HCT116 (cell line): ENCODE measurements around the gene ZDHHC14. TPM values are rescaled to one million over a fixed set of nuclear protein-coding genes. Genes with fewer than 3 reads are reported as not detected.

Source experiments
- ATAC-seq: fragments of 200-7000 bp; cut with Tn5 transposase; 2 replicates; pipeline ENCODE4 v1.9.1; 2020; ENCODE audit warnings: mild to moderate bottlenecking, moderate library complexity
- BruUV-seq: library from RNA; stranded (reverse); fragments of 400-500 nt; replicated peaks from 2 replicates; lab custom pipeline; 2021; lab: Mats Ljungman, UMichigan
- CTCF ChIA-PET: fragments of 300-600 bp; sonication (Branson Sonifier 250); formaldehyde crosslinking; loops from one replicate; lab custom pipeline; 2021; ENCODE audit warnings: antibody characterized with exemption; lab: Charles Lee
- POLR2A ChIA-PET: fragments of 300-600, 350-600 bp; sonication (Branson Sonifier 250); formaldehyde crosslinking; loops from one replicate; lab custom pipeline; 2021; ENCODE audit warnings: antibody characterized with exemption; lab: Charles Lee
- RAD21 ChIA-PET, 2 experiments: fragments of 300-600 bp; sonication (Branson Sonifier 250); formaldehyde crosslinking; loops; one replicate each; lab custom pipeline; 2023; ENCODE audit warnings: low total read pairs in 2 of 2; ENCODE audit not compliant: uncharacterized antibody in 2 of 2, unreplicated experiment in 2 of 2, low non-redundant PET in 1 of 2; lab: Charles Lee
- DNase-seq: peaks from one replicate; pipeline ENCODE4 v3.0.0-alpha.2; 2010; ENCODE audit warnings: low read depth, low spot score
- H2AFZ ChIP-seq: fragments of 200-600 bp; shearing (Covaris generic), sonication (generic); 2 replicates; pipeline ENCODE4 v1.6.1; 2017; ENCODE audit warnings: low read depth, mixed run types, mixed read lengths, antibody characterized with exemption, low read length; ENCODE audit not compliant: poor library complexity, severe bottlenecking
- H3K27ac ChIP-seq: 2 replicates; pipeline ENCODE4 v1.5.1; 2012; ENCODE audit warnings: low read depth, low read length
- H3K27me3 ChIP-seq: fragments of 200-600 bp; sonication (generic); 2 replicates; pipeline ENCODE4 v1.6.1; 2016; ENCODE audit warnings: mixed run types, low read length, mixed read lengths; ENCODE audit not compliant: insufficient read depth
- H3K36me3 ChIP-seq, 2 experiments: fragments of 200-500 bp in 1 of 2; fragments of 200-600 bp in 1 of 2; sonication (Bioruptor generic) in 1 of 2; sonication (generic) in 1 of 2; 2 replicates each; pipeline versions ENCODE4 v1.5.1 to v1.6.1; 2014 to 2016; ENCODE audit warnings: low read length in 2 of 2, inconsistent platforms in 1 of 2, mixed read lengths in 1 of 2, mixed run types in 1 of 2; ENCODE audit not compliant: insufficient read depth in 2 of 2, control insufficient read depth in 1 of 2
- H3K4me1 ChIP-seq, 2 experiments: fragments of 200-600 bp in 1 of 2; sonication (generic) in 1 of 2; 2 replicates each; pipeline versions ENCODE4 v1.5.1 to v1.6.1; 2012 to 2017; ENCODE audit warnings: low read length in 2 of 2, inconsistent platforms in 1 of 2, mild to moderate bottlenecking in 1 of 2, mixed read lengths in 1 of 2, mixed run types in 1 of 2, moderate library complexity in 1 of 2; ENCODE audit not compliant: insufficient read depth in 2 of 2, control insufficient read depth in 1 of 2
- H3K4me2 ChIP-seq: fragments of 200-600 bp; sonication (generic); 2 replicates; pipeline ENCODE4 v1.6.1; 2017; ENCODE audit warnings: mixed run types, low read length, mixed read lengths
- H3K4me3 ChIP-seq, 2 experiments: fragments of 200-600 bp in 1 of 2; sonication (generic) in 1 of 2; replicated peaks in 1 of 2; 2 replicates each; pipeline ENCODE4 v1.5.1; 2011 to 2016; ENCODE audit warnings: low read length in 2 of 2, control low read depth in 1 of 2, low read depth in 1 of 2, mild to moderate bottlenecking in 1 of 2, mixed read lengths in 1 of 2, mixed run types in 1 of 2
- H3K79me2 ChIP-seq: fragments of 200-600 bp; sonication (generic); 2 replicates; pipeline ENCODE4 v1.6.1; 2017; ENCODE audit warnings: mild to moderate bottlenecking, mixed run types, low read length, moderate library complexity, mixed read lengths; ENCODE audit not compliant: insufficient read depth
- H3K9ac ChIP-seq: fragments of 200-600 bp; sonication (generic); 2 replicates; pipeline ENCODE4 v1.6.1; 2016; ENCODE audit warnings: low read length, mixed read lengths
- H3K9me2 ChIP-seq: fragments of 200-600 bp; sonication (generic), shearing (Covaris generic); 2 replicates; pipeline ENCODE4 v1.6.1; 2017; ENCODE audit warnings: mixed run types, mild to moderate bottlenecking, moderate library complexity; ENCODE audit not compliant: insufficient read depth
- H3K9me3 ChIP-seq, 2 experiments: fragments of 200-500 bp in 1 of 2; fragments of 200-600 bp in 1 of 2; sonication (Bioruptor generic) in 1 of 2; sonication (generic) in 1 of 2; 2 replicates each; pipeline ENCODE4 v1.6.1; 2014 to 2017; ENCODE audit warnings: low read length in 2 of 2, mixed read lengths in 2 of 2, inconsistent platforms in 1 of 2, low read depth in 1 of 2, mild to moderate bottlenecking in 1 of 2, mixed run types in 1 of 2, moderate library complexity in 1 of 2; ENCODE audit not compliant: control insufficient read depth in 1 of 2, insufficient read depth in 1 of 2
- H4K20me1 ChIP-seq: fragments of 200-600 bp; sonication (generic), shearing (Covaris generic); 2 replicates; pipeline ENCODE4 v1.6.1; 2017; ENCODE audit warnings: mixed run types, mild to moderate bottlenecking, moderate library complexity; ENCODE audit not compliant: insufficient read depth
- EGR1 ChIP-seq: IDR thresholded peaks from 2 replicates; pipeline ENCODE4 v1.6.1; 2012; ENCODE audit warnings: low read depth
- ELF1 ChIP-seq: IDR thresholded peaks from 2 replicates; pipeline ENCODE4 v1.6.1; 2012; ENCODE audit warnings: low read depth, borderline replicate concordance
- EZH2 ChIP-seq: fragments of 200-600 bp; sonication (generic); IDR thresholded peaks from 2 replicates; pipeline ENCODE4 v1.6.1; 2017; ENCODE audit warnings: antibody characterized with exemption, mixed run types
- EZH2phosphoT487 ChIP-seq: fragments of 200-600 bp; IDR thresholded peaks from 2 replicates; pipeline ENCODE4 v1.6.1; 2018; ENCODE audit warnings: antibody characterized with exemption, borderline replicate concordance
- FOSL1 ChIP-seq: IDR thresholded peaks from 2 replicates; pipeline ENCODE4 v1.6.1; 2012; ENCODE audit warnings: low read depth
- POLR2A ChIP-seq: IDR thresholded peaks from 2 replicates; pipeline ENCODE4 v1.7.0; 2011; ENCODE audit warnings: borderline replicate concordance; ENCODE audit not compliant: insufficient read depth, insufficient read length; ENCODE audit errors: extremely low read depth
- POLR2AphosphoS5 ChIP-seq: IDR thresholded peaks from 2 replicates; pipeline ENCODE4 v1.6.1; 2011; ENCODE audit warnings: mild to moderate bottlenecking, low read depth, low read length, moderate library complexity
- RAD21 ChIP-seq: IDR thresholded peaks from 2 replicates; pipeline ENCODE4 v1.6.1; 2012; ENCODE audit warnings: low read depth, mild to moderate bottlenecking
- SRF ChIP-seq: IDR thresholded peaks from 2 replicates; pipeline ENCODE4 v1.6.1; 2012; ENCODE audit warnings: low read depth
- ZFX ChIP-seq: fragments of 450-650 bp; IDR thresholded peaks from 2 replicates; pipeline ENCODE4 v1.6.1; 2017
- intact Hi-C: fragments of 100-400 bp; cut with micrococcal nuclease; formaldehyde crosslinking; loops from 2 replicates; pipeline ENCODE4 v1.10.0; 2022
- total RNA-seq: library from RNA; stranded (reverse); gene quantifications from one replicate; pipeline ENCODE4 v1.2.1, GENCODE V29; 2021; ENCODE audit not compliant: unreplicated experiment
- TF ChIP-seq, protein P1 (sequence below), 3 experiments: fragments of 200-600 bp in 1 of 3; sonication (generic) in 1 of 3; IDR thresholded peaks in 2 of 3; conservative IDR thresholded peaks in 1 of 3; 2 replicates each; pipeline ENCODE4 v1.5.1; 2012 to 2017; ENCODE audit warnings: low read depth in 2 of 3, low read length in 2 of 3, antibody characterized with exemption in 1 of 3, borderline replicate concordance in 1 of 3, control low read depth in 1 of 3, mild to moderate bottlenecking in 1 of 3, mixed read lengths in 1 of 3, mixed run types in 1 of 3, moderate library complexity in 1 of 3; ENCODE audit not compliant: insufficient read depth in 1 of 3

The ZDHHC14 gene
- total RNA-seq, 1 experiment from 2014 or later, result 5.3 TPM

DNA sequence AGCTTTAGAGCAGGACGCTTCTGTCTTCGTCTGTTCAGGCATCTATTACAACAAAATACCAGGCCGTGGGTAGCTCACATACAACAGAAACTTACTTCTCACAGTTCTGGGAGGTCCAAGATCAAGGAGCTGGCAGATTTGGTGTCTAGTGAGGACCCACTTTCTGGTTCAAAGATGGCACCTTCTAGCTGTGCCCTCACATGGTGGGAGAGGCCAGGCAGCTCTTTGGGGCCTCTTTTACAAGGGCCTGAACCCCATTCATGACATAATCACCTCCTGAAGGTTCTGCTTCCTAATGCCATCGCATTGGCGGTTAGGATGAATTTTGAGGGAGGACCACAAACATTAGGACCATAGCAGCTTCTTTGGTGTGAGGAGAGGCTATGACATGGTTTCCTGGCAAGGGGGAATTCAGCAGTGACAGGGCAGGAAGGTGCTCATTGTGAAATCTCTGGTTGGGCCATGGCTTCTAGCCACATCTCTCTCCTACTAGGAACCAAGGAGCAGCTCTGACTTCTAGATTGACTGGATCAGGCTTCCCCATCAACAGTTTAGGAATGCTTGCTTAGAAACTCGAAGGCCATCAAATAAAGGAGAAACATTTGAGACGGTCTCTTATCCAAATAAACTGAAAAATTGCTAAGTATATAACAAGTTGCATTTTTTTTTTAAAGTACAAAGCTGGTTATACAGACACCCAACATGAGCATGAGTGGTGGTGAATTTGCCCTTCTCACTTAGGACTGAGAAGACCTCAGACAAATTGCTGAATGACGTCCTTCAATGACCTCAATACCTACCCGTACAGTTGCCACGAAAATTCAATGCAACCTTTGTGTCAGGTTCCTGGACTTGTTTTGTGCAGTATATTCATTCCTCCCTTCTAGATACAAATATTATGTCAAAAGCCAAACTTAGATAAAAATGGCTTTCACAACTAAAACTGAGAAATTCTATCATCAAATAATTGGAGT, 140.7 kb downstream of the ZDHHC14 start:
- CTCF ChIA-PET, result no interaction called here
- no TSS peak for BruUV-seq
- Histone ChIP-seq H3K4me3 (no peak overlapping the region), H2AFZ (no peak overlapping the region), H3K9ac (no peak overlapping the region), H3K79me2 (no peaks in the 10 kb centered on the region), H3K27me3 (no peaks in the 10 kb centered on the region), H4K20me1 (no peaks in the 10 kb centered on the region), H3K36me3 (no peaks in the 10 kb centered on the region), H3K4me2 (no peak overlapping the region), H3K27ac (no peak overlapping the region), H3K9me2 (no peaks in the 10 kb centered on the region), H3K9me3 (no peaks in the 10 kb centered on the region), H3K4me1 (peaks cover 9 to 26% of the 10 kb centered on the region in 2 experiments)
- TF ChIP-seq, protein P1, sequence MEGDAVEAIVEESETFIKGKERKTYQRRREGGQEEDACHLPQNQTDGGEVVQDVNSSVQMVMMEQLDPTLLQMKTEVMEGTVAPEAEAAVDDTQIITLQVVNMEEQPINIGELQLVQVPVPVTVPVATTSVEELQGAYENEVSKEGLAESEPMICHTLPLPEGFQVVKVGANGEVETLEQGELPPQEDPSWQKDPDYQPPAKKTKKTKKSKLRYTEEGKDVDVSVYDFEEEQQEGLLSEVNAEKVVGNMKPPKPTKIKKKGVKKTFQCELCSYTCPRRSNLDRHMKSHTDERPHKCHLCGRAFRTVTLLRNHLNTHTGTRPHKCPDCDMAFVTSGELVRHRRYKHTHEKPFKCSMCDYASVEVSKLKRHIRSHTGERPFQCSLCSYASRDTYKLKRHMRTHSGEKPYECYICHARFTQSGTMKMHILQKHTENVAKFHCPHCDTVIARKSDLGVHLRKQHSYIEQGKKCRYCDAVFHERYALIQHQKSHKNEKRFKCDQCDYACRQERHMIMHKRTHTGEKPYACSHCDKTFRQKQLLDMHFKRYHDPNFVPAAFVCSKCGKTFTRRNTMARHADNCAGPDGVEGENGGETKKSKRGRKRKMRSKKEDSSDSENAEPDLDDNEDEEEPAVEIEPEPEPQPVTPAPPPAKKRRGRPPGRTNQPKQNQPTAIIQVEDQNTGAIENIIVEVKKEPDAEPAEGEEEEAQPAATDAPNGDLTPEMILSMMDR (IDR thresholded peaks at IDR 0.05 in 2 of 3, conservative IDR thresholded peaks at IDR 0.05 in 1 of 3; ENCODE audit: borderline replicate concordance in 1 of 3, insufficient read depth in 1 of 3, low read depth in 2 of 3, low read length in 2 of 3), result no peak
- no peak for TF ChIP-seq EZH2
- TF ChIP-seq POLR2AphosphoS5, result no peak
- TF ChIP-seq FOSL1, result no peak
- TF ChIP-seq RAD21, result no peak
- no peak for TF ChIP-seq SRF
- TF ChIP-seq ELF1, result no peak
- TF ChIP-seq EGR1, result no peak
- TF ChIP-seq EZH2phosphoT487, result no peak
- no peak for TF ChIP-seq POLR2A
- TF ChIP-seq ZFX, result no peak
- ATAC-seq, result no peak
- RAD21 ChIA-PET, result no interaction called here
- POLR2A ChIA-PET, result no interaction called here
- no peak for DNase-seq
- intact Hi-C loops, result no loop called here
